DOHH2 (cell line): ENCODE measurements around the gene ROBO2.

ENCODE experiments used
- H3F3A ChIP-seq: fragments of 200-600 bp; sonication (generic), shearing (Covaris generic); 2 replicates; pipeline ENCODE4 v1.6.0; 2016; ENCODE audit warnings: antibody characterized with exemption, mild to moderate bottlenecking; ENCODE audit not compliant: control insufficient read depth, insufficient read depth
- H3K27ac ChIP-seq: fragments of 200-600 bp; sonication (generic); 2 replicates; pipeline ENCODE4 v1.5.1; 2014; ENCODE audit warnings: low read depth, mild to moderate bottlenecking, low read length, moderate library complexity
- H3K27me3 ChIP-seq: fragments of 200-600 bp; sonication (generic); 2 replicates; pipeline ENCODE4 v1.6.1; 2014; ENCODE audit warnings: mild to moderate bottlenecking, low read length, mixed read lengths; ENCODE audit not compliant: control insufficient read depth
- H3K36me3 ChIP-seq: fragments of 200-600 bp; sonication (generic); 2 replicates; pipeline ENCODE4 v1.6.1; 2014; ENCODE audit warnings: mild to moderate bottlenecking, low read length, moderate library complexity, mixed read lengths; ENCODE audit not compliant: control insufficient read depth
- H3K4me1 ChIP-seq: fragments of 200-600 bp; sonication (generic); 2 replicates; pipeline ENCODE4 v1.6.1; 2014; ENCODE audit warnings: mild to moderate bottlenecking, low read length, mixed read lengths; ENCODE audit not compliant: control insufficient read depth
- H3K4me2 ChIP-seq: fragments of 200-600 bp; sonication (generic); 2 replicates; pipeline ENCODE4 v1.6.0; 2014; ENCODE audit warnings: mild to moderate bottlenecking, low read length, moderate library complexity
- H3K4me3 ChIP-seq: fragments of 200-600 bp; sonication (generic); 2 replicates; pipeline ENCODE4 v1.5.1; 2014; ENCODE audit warnings: mild to moderate bottlenecking, low read length, mixed read lengths
- H3K79me2 ChIP-seq: fragments of 200-600 bp; sonication (generic); 2 replicates; pipeline ENCODE4 v1.6.1; 2014; ENCODE audit warnings: mild to moderate bottlenecking, low read length, mixed read lengths; ENCODE audit not compliant: control insufficient read depth
- H3K9me2 ChIP-seq: fragments of 200-600 bp; sonication (generic); replicated peaks from 2 replicates; pipeline ENCODE4 v1.6.1; 2014; ENCODE audit warnings: mild to moderate bottlenecking, low read length, mixed read lengths; ENCODE audit not compliant: control insufficient read depth
- H3K9me3 ChIP-seq: fragments of 200-600 bp; sonication (generic); 2 replicates; pipeline ENCODE4 v1.6.1; 2014; ENCODE audit warnings: antibody characterized with exemption, low read length, mixed read lengths; ENCODE audit not compliant: control insufficient read depth, insufficient read depth
- H4K20me1 ChIP-seq: fragments of 200-600 bp; sonication (generic); 2 replicates; pipeline ENCODE4 v1.6.0; 2014; ENCODE audit warnings: low read depth, mild to moderate bottlenecking, antibody characterized with exemption, low read length, moderate library complexity; ENCODE audit not compliant: control insufficient read depth, insufficient read depth
- CTCF ChIP-seq: fragments of 200-600 bp; sonication (generic); IDR thresholded peaks from one replicate; pipeline ENCODE4 v1.5.1; 2014; ENCODE audit warnings: antibody characterized with exemption, mild to moderate bottlenecking, low read depth, low read length; ENCODE audit not compliant: poor library complexity, severe bottlenecking
- EZH2phosphoT487 ChIP-seq: fragments of 200-600 bp; sonication (generic); IDR thresholded peaks from 2 replicates; pipeline ENCODE4 v1.6.1; 2017; ENCODE audit warnings: borderline replicate concordance, mild to moderate bottlenecking, antibody characterized with exemption, low read length, moderate library complexity, mixed read lengths

ROBO2 gene

GRCh38 chr3:77648214-77648613, 608.3 kb downstream of the ROBO2 start:
- H3K4me3 ChIP-seq = no peak overlapping the region

GRCh38 chr3:77648664-77649063, 608.8 kb downstream of the ROBO2 start:
- no peak for TF ChIP-seq CTCF
- TF ChIP-seq EZH2phosphoT487 = no peak

More at GRCh38 chr3:77648214-77648613, 608.3 kb downstream of the ROBO2 start:
- H3K27ac ChIP-seq = no peak overlapping the region
- no peaks in the 10 kb centered on the region for H3K4me1 ChIP-seq
- no peaks in the 10 kb centered on the region for H3F3A ChIP-seq
- H3K9me2 ChIP-seq = no peaks in the 10 kb centered on the region
- H3K4me2 ChIP-seq = no peak overlapping the region
- TF ChIP-seq CTCF (no peak), EZH2phosphoT487 (no peak)
- no peaks in the 10 kb centered on the region for H3K79me2 ChIP-seq
- H4K20me1 ChIP-seq = no peaks in the 10 kb centered on the region
- H3K27me3 ChIP-seq = no peaks in the 10 kb centered on the region
- no peaks in the 10 kb centered on the region for H3K36me3 ChIP-seq
- no peaks in the 10 kb centered on the region for H3K9me3 ChIP-seq

DNA sequence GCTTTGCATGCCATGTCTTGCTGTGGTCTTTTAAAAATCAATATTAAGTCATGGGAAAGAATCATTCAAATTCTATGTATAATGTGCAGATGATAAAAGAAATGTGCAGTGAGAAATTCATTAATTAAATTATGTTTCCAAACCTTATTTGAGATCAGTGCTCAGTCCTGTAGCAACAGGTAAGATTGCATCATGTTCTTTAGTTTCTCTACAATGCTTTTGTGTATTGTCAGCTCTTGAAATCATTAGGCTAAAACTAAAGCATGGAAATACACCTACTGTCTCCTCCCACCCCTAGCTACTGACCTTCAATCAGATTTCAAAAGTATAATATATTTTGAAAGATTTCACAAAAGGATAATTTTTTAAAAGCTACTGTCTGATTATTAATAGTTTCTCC, 612.7 kb downstream of the ROBO2 start:
- H3K36me3 ChIP-seq = no peaks in the 10 kb centered on the region
- H3K9me3 ChIP-seq = no peaks in the 10 kb centered on the region
- no peak for TF ChIP-seq EZH2phosphoT487
- TF ChIP-seq CTCF = no peak
- no peaks in the 10 kb centered on the region for H4K20me1 ChIP-seq
- H3K27me3 ChIP-seq = no peaks in the 10 kb centered on the region
- no peaks in the 10 kb centered on the region for H3K9me2 ChIP-seq
- no peaks in the 10 kb centered on the region for H3K79me2 ChIP-seq
- H3K4me3 ChIP-seq = no peak overlapping the region
- no peak overlapping the region for H3K27ac ChIP-seq
- no peaks in the 10 kb centered on the region for H3K4me1 ChIP-seq
- no peak overlapping the region for H3K4me2 ChIP-seq
- H3F3A ChIP-seq = no peaks in the 10 kb centered on the region

More at GRCh38 chr3:77648664-77649063, 608.8 kb downstream of the ROBO2 start:
- Histone ChIP-seq H3K4me3 (no peak overlapping the region), H3F3A (no peaks in the 10 kb centered on the region), H3K27ac (no peak overlapping the region), H3K4me2 (no peak overlapping the region), H3K36me3 (no peaks in the 10 kb centered on the region), H3K9me3 (no peaks in the 10 kb centered on the region), H3K4me1 (no peaks in the 10 kb centered on the region), H3K9me2 (no peaks in the 10 kb centered on the region), H4K20me1 (no peaks in the 10 kb centered on the region), H3K79me2 (no peaks in the 10 kb centered on the region), H3K27me3 (no peaks in the 10 kb centered on the region)

DNA sequence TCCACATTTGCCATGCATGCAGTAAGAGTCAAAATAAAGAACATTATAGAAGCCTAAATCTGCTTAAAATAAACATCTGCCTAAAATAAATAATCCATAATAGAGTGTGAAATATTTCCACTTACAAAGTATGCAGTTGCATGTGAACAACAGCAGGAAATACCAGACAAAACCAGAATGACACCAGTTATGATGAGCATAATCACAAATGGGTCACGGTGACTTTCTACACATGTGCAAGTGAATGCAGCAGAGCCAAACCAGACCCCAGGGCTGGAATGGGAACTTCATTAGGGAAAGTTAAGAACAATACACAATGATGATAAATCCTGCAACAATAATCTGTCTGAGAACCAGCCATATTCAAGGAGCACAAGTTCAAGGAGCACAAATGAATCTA, 615.5 kb downstream of the ROBO2 start:
- Histone ChIP-seq H3K4me3 (no peak overlapping the region), H3K27ac (no peak overlapping the region), H3K36me3 (no peaks in the 10 kb centered on the region), H3F3A (no peaks in the 10 kb centered on the region), H3K79me2 (no peaks in the 10 kb centered on the region), H3K9me2 (no peaks in the 10 kb centered on the region), H3K27me3 (no peaks in the 10 kb centered on the region), H3K4me2 (no peak overlapping the region), H4K20me1 (no peaks in the 10 kb centered on the region), H3K9me3 (no peaks in the 10 kb centered on the region), H3K4me1 (no peaks in the 10 kb centered on the region)
- no peak for TF ChIP-seq CTCF
- TF ChIP-seq EZH2phosphoT487 = no peak
